Keratinocyte (primary cell): ENCODE data around the gene ANO8. TPM values are rescaled to one million over a fixed set of nuclear protein-coding genes. Genes with fewer than 3 reads are reported as not detected.

Experiments
- DNase-seq: peaks from one replicate; pipeline ENCODE4 v3.0.0-alpha.2; 2011; ENCODE audit warnings: low read depth, missing footprints, low spot score
- FAIRE-seq: peaks from 2 replicates; lab custom pipeline; 2011; peaks lifted over from hg19 to GRCh38; lab: Jason Lieb, UNC
- H2AFZ ChIP-seq: 2 replicates; pipeline ENCODE4 v1.6.0; 2012; ENCODE audit warnings: low read length, control low read depth, inconsistent platforms; ENCODE audit not compliant: control insufficient read depth
- H3K27ac ChIP-seq: 2 replicates; pipeline ENCODE4 v1.5.1; 2011; ENCODE audit warnings: low read length; ENCODE audit not compliant: control insufficient read depth, insufficient read depth
- H3K27me3 ChIP-seq: 3 replicates; pipeline ENCODE4 v1.6.0; 2011; ENCODE audit warnings: low read length; ENCODE audit not compliant: control insufficient read depth, insufficient read depth; ENCODE audit errors: extremely low read depth
- H3K36me3 ChIP-seq, 2 experiments: 2 replicates in 1 of 2; 3 replicates in 1 of 2; pipeline ENCODE4 v1.5.1; 2011; ENCODE audit warnings: low read length in 2 of 2, mild to moderate bottlenecking in 1 of 2; ENCODE audit not compliant: control insufficient read depth in 2 of 2, insufficient read depth in 2 of 2; ENCODE audit errors: extremely low read depth in 1 of 2
- H3K4me1 ChIP-seq: 3 replicates; pipeline ENCODE4 v1.5.1; 2011; ENCODE audit warnings: low read length; ENCODE audit not compliant: control insufficient read depth, insufficient read depth; ENCODE audit errors: extremely low read depth
- H3K4me2 ChIP-seq: 3 replicates; pipeline ENCODE4 v1.6.0; 2011; ENCODE audit warnings: low read depth, low read length; ENCODE audit not compliant: control insufficient read depth, insufficient read depth; ENCODE audit errors: extremely low read depth
- H3K4me3 ChIP-seq, 3 experiments: fragments of 200-600 bp in 1 of 3; sonication (generic) in 1 of 3; 2 replicates in 2 of 3; 3 replicates in 1 of 3; pipeline ENCODE4 v1.5.1; 2011 to 2016; ENCODE audit warnings: low read length in 3 of 3, mild to moderate bottlenecking in 3 of 3, control low read depth in 2 of 3, inconsistent platforms in 1 of 3, low read depth in 1 of 3, mixed read lengths in 1 of 3, mixed run types in 1 of 3, moderate library complexity in 1 of 3; ENCODE audit not compliant: control insufficient read depth in 2 of 3, insufficient read depth in 2 of 3; ENCODE audit errors: extremely low read depth in 1 of 3
- H3K79me2 ChIP-seq: 2 replicates; pipeline ENCODE4 v1.6.0; 2012; ENCODE audit warnings: low read length; ENCODE audit not compliant: control insufficient read depth, insufficient read depth
- H3K9ac ChIP-seq: 3 replicates; pipeline ENCODE4 v1.6.0; 2011; ENCODE audit warnings: low read length; ENCODE audit not compliant: control insufficient read depth, insufficient read depth; ENCODE audit errors: extremely low read depth
- H3K9me1 ChIP-seq: 3 replicates; pipeline ENCODE4 v1.6.0; 2011; ENCODE audit warnings: low read length; ENCODE audit not compliant: control insufficient read depth, insufficient read depth; ENCODE audit errors: extremely low read depth
- H3K9me3 ChIP-seq: 2 replicates; pipeline ENCODE4 v1.5.1; 2012; ENCODE audit warnings: low read depth, low read length; ENCODE audit not compliant: control insufficient read depth
- H4K20me1 ChIP-seq: 3 replicates; pipeline ENCODE4 v1.6.0; 2011; ENCODE audit warnings: low read length; ENCODE audit not compliant: control insufficient read depth, insufficient read depth; ENCODE audit errors: extremely low read depth
- CTCF ChIP-seq, 3 experiments: IDR thresholded peaks in 1 of 3; conservative IDR thresholded peaks in 1 of 3; optimal IDR thresholded peaks in 1 of 3; 2 replicates in 2 of 3; 3 replicates in 1 of 3; pipeline versions ENCODE3 to v1.5.1; 2011; ENCODE audit warnings: low read length in 3 of 3, mild to moderate bottlenecking in 3 of 3, moderate library complexity in 2 of 3, control low read depth in 1 of 3, inconsistent platforms in 1 of 3; ENCODE audit not compliant: insufficient read depth in 2 of 3; ENCODE audit errors: extremely low read depth in 1 of 3
- EZH2 ChIP-seq: IDR thresholded peaks from one replicate; pipeline ENCODE4 v1.6.1; 2012; ENCODE audit warnings: inconsistent platforms, mild to moderate bottlenecking, low read length, moderate library complexity
- dilution Hi-C: fragments of 300-500 bp; cut with MboI; formaldehyde crosslinking; loops from one replicate; pipeline ENCODE4 v1.7.0; 2020; ENCODE audit warnings: low sequenced_read_pairs; ENCODE audit not compliant: extremely low pct_ligation_motif_present
- polyA plus RNA-seq, 5 experiments: library from polyadenylated mRNA; depleted of rRNA in 3 of 5; stranded (reverse) in 3 of 5; stranded (forward) in 1 of 5; unstranded in 1 of 5; fragments of >200 nt; gene quantifications; 1 replicate in 1 of 5; 2 replicates in 3 of 5; 3 replicates in 1 of 5; pipeline versions ENCODE4 v1.2.1 to v1.2.3, GENCODE V29; 2011 to 2012; ENCODE audit warnings: missing spikeins in 2 of 5, low read depth in 1 of 5, low replicate concordance in 1 of 5

The ANO8 gene
- polyA plus RNA-seq, 1 donor (not counting 4 experiments of a cell fraction or from before 2014, with no cell fraction given) = 1.6 TPM

- TF ChIP-seq EZH2 (no peak), CTCF (optimal IDR thresholded peaks at IDR 0.05 in 1 of 3, IDR thresholded peaks at IDR 0.05 in 1 of 3, conservative IDR thresholded peaks at IDR 0.05 in 1 of 3; ENCODE audit: extremely low read depth in 1 of 3, insufficient read depth in 2 of 3, low read length in 3 of 3) (no peak)
- no peak for DNase-seq
- no peak overlapping the region for H3K4me2 ChIP-seq
- dilution Hi-C loops = no loop called here
- no peaks in the 10 kb centered on the region for H4K20me1 ChIP-seq
- no peak for FAIRE-seq
- no peaks in the 10 kb centered on the region for H3K27me3 ChIP-seq
- no peaks in the 10 kb centered on the region for H3K9me3 ChIP-seq
- no peak overlapping the region for H3K4me3 ChIP-seq
- no peak overlapping the region for H3K27ac ChIP-seq
- no peaks in the 10 kb centered on the region for H3K79me2 ChIP-seq
- H3K36me3 ChIP-seq = peaks cover 19% of the 10 kb centered on the region in 2 experiments
- peaks cover 8% of the 10 kb centered on the region for H3K4me1 ChIP-seq
- no peaks in the 10 kb centered on the region for H3K9me1 ChIP-seq
- H2AFZ ChIP-seq = no peak overlapping the region
- H3K9ac ChIP-seq = no peak overlapping the region
These were observed 11.2 kb downstream of the ANO8 start for GRCh38 chr19:17323300-17323963.

GRCh38 chr19:17322854-17323253 is 11.8 kb downstream of the ANO8 start:
- TF ChIP-seq CTCF (optimal IDR thresholded peaks at IDR 0.05 in 1 of 3, IDR thresholded peaks at IDR 0.05 in 1 of 3, conservative IDR thresholded peaks at IDR 0.05 in 1 of 3; ENCODE audit: extremely low read depth in 1 of 3, insufficient read depth in 2 of 3, low read length in 3 of 3) (no peak), EZH2 (no peak)
- Histone ChIP-seq H4K20me1 (no peaks in the 10 kb centered on the region), H3K9me3 (no peaks in the 10 kb centered on the region), H3K9me1 (no peaks in the 10 kb centered on the region), H3K27ac (no peak overlapping the region), H3K79me2 (no peaks in the 10 kb centered on the region), H3K4me1 (peaks cover 5% of the 10 kb centered on the region), H3K27me3 (no peaks in the 10 kb centered on the region), H3K4me2 (no peak overlapping the region), H2AFZ (no peak overlapping the region), H3K9ac (no peak overlapping the region), H3K4me3 (no peak overlapping the region), H3K36me3 (peaks cover 19% of the 10 kb centered on the region in 2 experiments)
- FAIRE-seq (peak; percentile 17), DNase-seq (no peak)
- dilution Hi-C loops = no loop called here
